ENCODE measurements around the gene NLK.

NLK gene

GRCh38 chr17:28042657-28042720 lies at the start of gene NLK:
Gene NLK (plus strand): TSS chr17:28042677. CDS start chr17:28042874, 197 bp downstream.
- no peak for ATAC-seq
- TF ChIP-seq ISL1 (CRISPR knock-in tag; IDR thresholded peaks at IDR 0.05) (no peak), BACH2 (CRISPR knock-in tag; IDR thresholded peaks at IDR 0.05; ENCODE audit: borderline replicate concordance) (no peak), ZC3H10 (CRISPR knock-in tag; IDR thresholded peaks at IDR 0.05) (no peak), RARB (CRISPR knock-in tag; IDR thresholded peaks at IDR 0.05) (no peak), OSR1 (CRISPR knock-in tag; IDR thresholded peaks at IDR 0.05) (no peak), ZNF70 (CRISPR knock-in tag; IDR thresholded peaks at IDR 0.05) (no peak), ESRRG (CRISPR knock-in tag; IDR thresholded peaks at IDR 0.05) (no peak)

GRCh38 chr17:27993161-27993695 lies 49.2 kb upstream of the NLK start:
- ATAC-seq = no peak
- no peak for TF ChIP-seq ZNF70 (CRISPR knock-in tag; IDR thresholded peaks at IDR 0.05)
- no peak for TF ChIP-seq TOX (CRISPR knock-in tag; IDR thresholded peaks at IDR 0.05; ENCODE audit: borderline replicate concordance)
- no peak for TF ChIP-seq POU6F1 (CRISPR knock-in tag; IDR thresholded peaks at IDR 0.05; ENCODE audit: borderline replicate concordance, low read depth)
- no peak for TF ChIP-seq CREB5 (CRISPR knock-in tag; IDR thresholded peaks at IDR 0.05; ENCODE audit: low read depth)
- no peak for TF ChIP-seq ISL1 (CRISPR knock-in tag; IDR thresholded peaks at IDR 0.05)
- no peak for TF ChIP-seq CSRNP3 (CRISPR knock-in tag; IDR thresholded peaks at IDR 0.05)
- TF ChIP-seq PATZ1 (CRISPR knock-in tag; IDR thresholded peaks at IDR 0.05; ENCODE audit: borderline replicate concordance) = no peak
- TF ChIP-seq ARNTL (CRISPR knock-in tag; IDR thresholded peaks at IDR 0.05; ENCODE audit: borderline replicate concordance, low read depth) = no peak

- ATAC-seq = no peak
- TF ChIP-seq BACH2 (CRISPR knock-in tag; IDR thresholded peaks at IDR 0.05; ENCODE audit: borderline replicate concordance) = no peak
- TF ChIP-seq ARNTL (CRISPR knock-in tag; IDR thresholded peaks at IDR 0.05; ENCODE audit: borderline replicate concordance, low read depth) = no peak
- TF ChIP-seq ZFP30 (CRISPR knock-in tag; IDR thresholded peaks at IDR 0.05) = no peak
- no peak for TF ChIP-seq ZC3H10 (CRISPR knock-in tag; IDR thresholded peaks at IDR 0.05)
- no peak for TF ChIP-seq OSR1 (CRISPR knock-in tag; IDR thresholded peaks at IDR 0.05)
- TF ChIP-seq SNAI2 (CRISPR knock-in tag; IDR thresholded peaks at IDR 0.05) = no peak
- TF ChIP-seq RARB (CRISPR knock-in tag; IDR thresholded peaks at IDR 0.05) = no peak
- no peak for TF ChIP-seq ZFP3 (CRISPR knock-in tag; IDR thresholded peaks at IDR 0.05)
- no peak for TF ChIP-seq TSHZ2 (CRISPR knock-in tag; IDR thresholded peaks at IDR 0.05)
- TF ChIP-seq GLIS3 (CRISPR knock-in tag; IDR thresholded peaks at IDR 0.05) = no peak
- TF ChIP-seq POU6F1 (CRISPR knock-in tag; IDR thresholded peaks at IDR 0.05; ENCODE audit: borderline replicate concordance, low read depth) = no peak
- TF ChIP-seq CREB5 (CRISPR knock-in tag; IDR thresholded peaks at IDR 0.05; ENCODE audit: low read depth) = no peak
- TF ChIP-seq ESRRG (CRISPR knock-in tag; IDR thresholded peaks at IDR 0.05) = no peak
- no peak for TF ChIP-seq PPARA (CRISPR knock-in tag; IDR thresholded peaks at IDR 0.05; ENCODE audit: borderline replicate concordance)
- TF ChIP-seq ZNF565 (CRISPR knock-in tag; conservative IDR thresholded peaks at IDR 0.05; ENCODE audit: low read depth) = no peak
- no peak for TF ChIP-seq PATZ1 (CRISPR knock-in tag; IDR thresholded peaks at IDR 0.05; ENCODE audit: borderline replicate concordance)
These were observed 48.7 kb upstream of the NLK start for GRCh38 chr17:27993723-27994310.

All from SK-N-SH treated with all-trans-retinoic acid at 6 μM for 48 hours (cell line).